Upper lobe of left lung (tissue), 6 donors: ENCODE results near the gene IQCF2. TPM values are rescaled to one million over a fixed set of nuclear protein-coding genes. Genes with fewer than 3 reads are reported as not detected.

ENCODE experiments used
- ATAC-seq, 2 donors: fragments of 200-7000 bp; cut with Tn5 transposase; one replicate each; pipeline ENCODE4 v1.9.1; 2022; ENCODE audit warnings: mild to moderate bottlenecking in 2 of 2, moderate library complexity in 2 of 2; ENCODE audit not compliant: low FRiP score in 2 of 2
- DNase-seq, 2 donors: peaks; one replicate each; pipeline ENCODE4 v3.0.0-alpha.2; 2019 to 2020
- H3K27ac ChIP-seq, 4 donors: fragments of 200-600 bp; sonication (generic); one replicate each; pipeline ENCODE4 v1.5.1; 2016 to 2019
- H3K27me3 ChIP-seq, 4 donors: fragments of 200-600 bp; sonication (generic); one replicate each; pipeline ENCODE4 v1.5.1; 2017 to 2019
- H3K36me3 ChIP-seq, 4 donors: fragments of 200-600 bp; sonication (generic); one replicate each; pipeline ENCODE4 v1.5.1; 2016 to 2019
- H3K4me1 ChIP-seq, 4 donors: fragments of 200-600 bp; sonication (generic); one replicate each; pipeline ENCODE4 v1.5.1; 2018 to 2019
- H3K4me3 ChIP-seq, 4 donors: fragments of 200-600 bp; sonication (generic); one replicate each; pipeline ENCODE4 v1.5.1; 2017 to 2019; ENCODE audit warnings: mild to moderate bottlenecking in 2 of 4, moderate library complexity in 1 of 4
- H3K9me3 ChIP-seq, 4 donors: fragments of 200-600 bp; sonication (generic); one replicate each; pipeline ENCODE4 v1.5.1; 2018 to 2019
- EP300 ChIP-seq, 4 donors: sonication (generic); formaldehyde crosslinking; IDR thresholded peaks; one replicate each; pipeline ENCODE4 v1.5.1; 2017; ENCODE audit warnings: antibody characterized with exemption in 4 of 4, control low read depth in 2 of 4
- POLR2A ChIP-seq, 4 donors: fragments of 450-650 bp; IDR thresholded peaks; one replicate each; pipeline ENCODE4 v1.5.1; 2016 to 2017; ENCODE audit warnings: antibody characterized with exemption in 4 of 4, mild to moderate bottlenecking in 2 of 4
- POLR2AphosphoS5 ChIP-seq, 2 donors: sonication (generic); formaldehyde crosslinking; IDR thresholded peaks; one replicate each; pipeline ENCODE4 v1.5.1; 2017; ENCODE audit warnings: antibody characterized with exemption in 2 of 2
- WGBS, 2 donors: methylation state at CpG; one replicate each; pipeline ENCODE4 v1.1.5; 2017 to 2018; 5-methylcytosine and 5-hydroxymethylcytosine counted together
- total RNA-seq, 6 donors: library from RNA; depleted of rRNA in 4 of 6; stranded (reverse); fragments of >200 nt in 4 of 6; gene quantifications; one replicate each; pipeline versions ENCODE4 v1.1.0 to v1.2.1, GENCODE V29; 2016 to 2021
- TF ChIP-seq, protein P1 (sequence below), 6 experiments: fragments of 450-650 bp in 4 of 6; fragments of 200-600 bp in 2 of 6; sonication (generic) in 2 of 6; IDR thresholded peaks; one replicate each; pipeline ENCODE4 v1.5.1; 2016 to 2019; ENCODE audit warnings: antibody characterized with exemption in 6 of 6
- donor health status: DM: no; HTN: no; CAD: no; lungs with moderate emphysema.
- donor health status: DM: no; HTN: yes; CAD: no; lungs with severe emphysema.

Gene IQCF2
- total RNA-seq, 6 donors from 2014 or later = not detected

DNA sequence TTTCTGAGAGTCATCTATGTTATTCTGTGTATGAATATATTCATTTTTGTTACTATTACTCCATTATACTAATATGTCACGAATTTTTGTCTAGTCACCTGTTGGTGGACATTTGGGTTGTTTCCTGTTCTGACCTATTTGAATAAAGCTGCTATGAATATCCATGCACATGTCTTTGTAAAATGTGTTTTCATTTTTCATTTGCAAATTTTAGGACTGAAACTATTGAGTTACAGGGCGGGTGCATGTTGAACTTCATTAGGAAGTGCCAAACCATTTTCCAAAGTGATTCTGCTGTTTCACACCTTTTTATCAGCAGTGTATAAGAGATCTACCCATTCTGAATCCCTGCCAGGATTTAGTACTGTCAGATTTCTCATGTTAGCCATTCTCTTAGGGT is 44.7 kb upstream of the IQCF2 start:
- H3K36me3 ChIP-seq = no peaks in the 10 kb centered on the region
- no peak for ATAC-seq

DNA sequence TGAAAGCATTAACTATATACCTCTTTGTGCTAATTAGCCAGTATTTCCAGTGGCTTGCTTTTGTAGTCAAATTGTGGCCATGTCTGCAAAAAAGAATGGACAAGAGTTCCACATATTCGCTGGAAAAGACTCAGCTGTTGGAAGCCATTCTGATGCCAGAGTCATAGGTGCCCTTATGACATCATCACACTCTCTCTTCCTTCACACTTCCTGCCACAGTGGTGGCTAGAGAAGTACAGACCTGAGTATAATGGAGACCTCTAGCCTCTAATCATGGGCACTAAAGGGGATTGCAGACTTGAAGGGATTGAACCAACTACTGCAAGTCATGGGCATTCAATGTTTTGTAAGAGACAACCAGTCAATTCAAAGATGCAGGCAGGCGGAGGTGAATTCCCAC is 44.0 kb upstream of the IQCF2 start:
- TF ChIP-seq EP300 (IDR thresholded peaks at IDR 0.05) (no peak), POLR2AphosphoS5 (IDR thresholded peaks at IDR 0.05) (no peak), POLR2A (IDR thresholded peaks at IDR 0.05) (no peak)
- TF ChIP-seq, protein P1, sequence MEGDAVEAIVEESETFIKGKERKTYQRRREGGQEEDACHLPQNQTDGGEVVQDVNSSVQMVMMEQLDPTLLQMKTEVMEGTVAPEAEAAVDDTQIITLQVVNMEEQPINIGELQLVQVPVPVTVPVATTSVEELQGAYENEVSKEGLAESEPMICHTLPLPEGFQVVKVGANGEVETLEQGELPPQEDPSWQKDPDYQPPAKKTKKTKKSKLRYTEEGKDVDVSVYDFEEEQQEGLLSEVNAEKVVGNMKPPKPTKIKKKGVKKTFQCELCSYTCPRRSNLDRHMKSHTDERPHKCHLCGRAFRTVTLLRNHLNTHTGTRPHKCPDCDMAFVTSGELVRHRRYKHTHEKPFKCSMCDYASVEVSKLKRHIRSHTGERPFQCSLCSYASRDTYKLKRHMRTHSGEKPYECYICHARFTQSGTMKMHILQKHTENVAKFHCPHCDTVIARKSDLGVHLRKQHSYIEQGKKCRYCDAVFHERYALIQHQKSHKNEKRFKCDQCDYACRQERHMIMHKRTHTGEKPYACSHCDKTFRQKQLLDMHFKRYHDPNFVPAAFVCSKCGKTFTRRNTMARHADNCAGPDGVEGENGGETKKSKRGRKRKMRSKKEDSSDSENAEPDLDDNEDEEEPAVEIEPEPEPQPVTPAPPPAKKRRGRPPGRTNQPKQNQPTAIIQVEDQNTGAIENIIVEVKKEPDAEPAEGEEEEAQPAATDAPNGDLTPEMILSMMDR (IDR thresholded peaks at IDR 0.05) = no peak
- no peaks in the 10 kb centered on the region for H3K36me3 ChIP-seq
- DNase-seq (no peak), ATAC-seq (no peak)
- 80 to 89% methylated on average over 2 of the region's 2 CpGs for WGBS, 2 donors
- no peaks in the 10 kb centered on the region for H3K27me3 ChIP-seq
- H3K4me1 ChIP-seq = no peaks in the 10 kb centered on the region
- no peaks in the 10 kb centered on the region for H3K9me3 ChIP-seq
- no peak overlapping the region for H3K4me3 ChIP-seq
- H3K27ac ChIP-seq = no peak overlapping the region

More for the DNA sequence above, 44.7 kb upstream of the IQCF2 start:
- H3K27ac ChIP-seq = no peak overlapping the region
- H3K4me1 ChIP-seq = no peaks in the 10 kb centered on the region
- H3K27me3 ChIP-seq = no peaks in the 10 kb centered on the region
- H3K9me3 ChIP-seq = no peaks in the 10 kb centered on the region
- 85 to 86% methylated on average over 2 of the region's 2 CpGs for WGBS, 2 donors
- H3K4me3 ChIP-seq = no peak overlapping the region
- no peak for DNase-seq
- TF ChIP-seq EP300 (IDR thresholded peaks at IDR 0.05) = no peak
- TF ChIP-seq POLR2A (IDR thresholded peaks at IDR 0.05) = no peak
- TF ChIP-seq, protein P1 (IDR thresholded peaks at IDR 0.05) = no peak
- TF ChIP-seq POLR2AphosphoS5 (IDR thresholded peaks at IDR 0.05) = no peak

DNA sequence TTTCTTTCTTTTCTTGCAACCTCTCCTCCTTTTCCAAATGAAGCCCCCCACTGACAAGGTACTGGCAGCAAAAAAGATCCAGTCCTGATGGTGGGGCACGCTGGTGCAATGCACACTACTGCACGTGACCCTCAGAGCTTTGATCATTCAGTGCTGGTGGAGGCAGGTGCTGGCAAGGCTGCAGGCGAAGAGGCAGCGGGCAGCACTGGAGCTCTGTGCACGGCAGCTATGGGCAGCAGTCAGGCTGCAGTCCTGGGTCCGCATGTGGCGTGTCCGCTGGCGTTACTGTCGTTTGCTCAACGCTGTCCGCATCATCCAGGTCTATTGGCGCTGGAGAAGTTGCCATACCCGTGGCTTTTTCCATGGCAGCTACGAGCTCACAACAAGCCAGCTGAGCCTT is 42.3 kb upstream of the IQCF2 start:
- no peak for TF ChIP-seq POLR2AphosphoS5 (IDR thresholded peaks at IDR 0.05)
- TF ChIP-seq, protein P1 (IDR thresholded peaks at IDR 0.05) = no peak
- TF ChIP-seq POLR2A (IDR thresholded peaks at IDR 0.05) = no peak
- TF ChIP-seq EP300 (IDR thresholded peaks at IDR 0.05) = no peak
- Histone ChIP-seq H3K4me1 (no peaks in the 10 kb centered on the region), H3K36me3 (no peaks in the 10 kb centered on the region), H3K27ac (no peak overlapping the region), H3K4me3 (no peak overlapping the region), H3K27me3 (no peaks in the 10 kb centered on the region), H3K9me3 (no peaks in the 10 kb centered on the region)
- 84 to 92% methylated on average over 2 to 15 of the region's 15 CpGs for WGBS, 2 donors
- peak in 1 of 2 donors; percentile 48 for DNase-seq
- ATAC-seq = no peak

DNA sequence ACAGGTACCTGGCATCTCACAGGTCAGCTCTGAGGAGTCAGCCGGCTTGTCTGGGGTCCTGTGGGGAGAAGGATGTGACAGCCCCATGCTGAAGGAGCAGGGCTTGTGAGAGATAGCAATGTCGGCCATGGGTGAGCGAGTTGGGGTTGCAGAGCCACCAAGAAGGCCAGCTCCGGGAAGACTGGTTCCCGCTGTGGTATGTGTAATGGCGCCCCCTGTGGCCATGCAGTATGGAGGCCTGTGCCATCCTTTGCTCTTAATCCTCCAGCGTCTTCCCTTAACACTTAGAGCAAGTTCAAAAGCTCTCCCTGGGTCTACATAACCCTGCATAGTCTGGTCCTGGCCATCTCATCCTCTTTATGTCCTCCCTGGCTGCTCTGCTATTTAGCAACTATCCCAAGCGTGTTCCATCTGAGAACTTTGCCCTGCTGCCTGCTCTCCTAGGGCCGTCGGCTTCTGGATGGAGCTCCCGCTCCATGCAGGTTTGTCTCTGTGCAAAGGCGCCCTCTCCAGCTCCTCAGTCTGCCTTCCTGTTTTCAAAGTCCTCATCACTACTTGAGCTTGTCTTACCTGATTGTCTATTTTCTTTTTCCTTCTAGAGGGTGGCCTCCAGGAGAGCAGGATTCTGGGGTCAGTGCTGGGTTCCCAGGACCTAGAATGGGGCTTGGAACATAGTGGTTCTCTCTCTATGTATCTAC is 41.6 kb upstream of the IQCF2 start:
- no peak for TF ChIP-seq POLR2AphosphoS5 (IDR thresholded peaks at IDR 0.05)
- no peak for TF ChIP-seq POLR2A (IDR thresholded peaks at IDR 0.05)
- TF ChIP-seq, protein P1 (IDR thresholded peaks at IDR 0.05) = no peak
- no peak for TF ChIP-seq EP300 (IDR thresholded peaks at IDR 0.05)
- no peak overlapping the region for H3K4me3 ChIP-seq
- H3K27ac ChIP-seq = no peak overlapping the region
- WGBS, 2 donors = 48% methylated on average over 12 of the region's 12 CpGs
- H3K27me3 ChIP-seq = no peaks in the 10 kb centered on the region
- H3K9me3 ChIP-seq = no peaks in the 10 kb centered on the region
- no peak for DNase-seq
- ATAC-seq = no peak
- no peaks in the 10 kb centered on the region for H3K36me3 ChIP-seq
- no peaks in the 10 kb centered on the region for H3K4me1 ChIP-seq

DNA sequence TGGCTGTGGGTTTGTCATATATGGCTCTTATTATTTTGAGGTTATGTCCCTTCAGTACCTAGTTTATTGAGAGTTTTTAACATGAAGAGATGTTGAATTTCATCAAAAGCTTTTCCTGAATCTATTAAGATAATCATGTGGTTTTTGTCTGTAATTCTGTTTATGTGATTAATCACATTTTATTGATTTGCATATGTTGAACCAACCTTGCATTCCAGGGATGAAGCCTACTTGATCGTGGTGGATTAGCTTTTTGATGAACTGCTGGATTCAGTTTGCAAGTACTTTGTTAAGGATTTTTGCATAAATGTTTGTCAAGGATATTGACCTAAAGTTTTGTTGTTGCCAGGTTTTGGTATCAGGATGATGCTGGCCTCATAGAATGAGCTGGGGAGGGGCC is 33.1 kb upstream of the IQCF2 start:
- no peaks in the 10 kb centered on the region for H3K36me3 ChIP-seq

More for the DNA sequence above, 33.1 kb upstream of the IQCF2 start:
- Histone ChIP-seq H3K27me3 (no peaks in the 10 kb centered on the region), H3K4me3 (no peak overlapping the region), H3K27ac (no peak overlapping the region), H3K9me3 (peaks cover 0 to 16% (median 6%) of the 10 kb centered on the region in 4 donors), H3K4me1 (no peaks in the 10 kb centered on the region)
- no peak for TF ChIP-seq POLR2A (IDR thresholded peaks at IDR 0.05)
- TF ChIP-seq POLR2AphosphoS5 (IDR thresholded peaks at IDR 0.05) = no peak
- TF ChIP-seq EP300 (IDR thresholded peaks at IDR 0.05) = no peak
- TF ChIP-seq, protein P1 (IDR thresholded peaks at IDR 0.05) = no peak
- DNase-seq (no peak), ATAC-seq (no peak)
- 78 to 84% methylated on average over 1 of the region's 1 CpG for WGBS, 2 donors
